GM19351 (cell line): Measurements from ENCODE around the gene LEMD1.
"Not testable (repeated sequence)": the region's sequence is repeated elsewhere in the genome, so short reads cannot be mapped to it uniquely, and the experiment has no call there.

Experiments
- ATAC-seq: cut with Tn5 transposase; IDR thresholded peaks from one replicate; pipeline ENCODE4 v1.9.1; 2021; ENCODE audit warnings: mild to moderate bottlenecking, moderate library complexity; ENCODE audit not compliant: unreplicated experiment

LEMD1 gene

DNA sequence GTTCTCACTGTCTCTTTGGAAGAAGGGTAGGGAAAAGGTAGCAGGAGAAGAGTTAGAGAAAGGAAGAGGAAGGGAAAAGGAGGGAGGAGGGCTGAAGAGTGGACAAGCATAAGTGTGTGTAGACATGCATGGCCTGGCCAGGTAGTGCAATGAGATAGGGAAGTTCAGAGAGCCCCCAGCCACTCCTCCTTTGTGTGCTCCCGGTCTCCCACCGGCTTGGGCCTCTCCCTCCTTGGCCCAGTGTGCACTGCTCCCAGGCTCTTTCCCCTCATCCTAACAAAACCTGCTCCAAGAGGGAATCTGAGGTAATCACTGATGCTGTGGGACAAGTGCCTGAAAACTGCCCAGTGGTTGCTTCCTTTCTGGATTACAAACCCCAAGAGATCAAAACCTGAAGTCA lies 10.3 kb upstream of the LEMD1 start:
- ATAC-seq = no peak

DNA sequence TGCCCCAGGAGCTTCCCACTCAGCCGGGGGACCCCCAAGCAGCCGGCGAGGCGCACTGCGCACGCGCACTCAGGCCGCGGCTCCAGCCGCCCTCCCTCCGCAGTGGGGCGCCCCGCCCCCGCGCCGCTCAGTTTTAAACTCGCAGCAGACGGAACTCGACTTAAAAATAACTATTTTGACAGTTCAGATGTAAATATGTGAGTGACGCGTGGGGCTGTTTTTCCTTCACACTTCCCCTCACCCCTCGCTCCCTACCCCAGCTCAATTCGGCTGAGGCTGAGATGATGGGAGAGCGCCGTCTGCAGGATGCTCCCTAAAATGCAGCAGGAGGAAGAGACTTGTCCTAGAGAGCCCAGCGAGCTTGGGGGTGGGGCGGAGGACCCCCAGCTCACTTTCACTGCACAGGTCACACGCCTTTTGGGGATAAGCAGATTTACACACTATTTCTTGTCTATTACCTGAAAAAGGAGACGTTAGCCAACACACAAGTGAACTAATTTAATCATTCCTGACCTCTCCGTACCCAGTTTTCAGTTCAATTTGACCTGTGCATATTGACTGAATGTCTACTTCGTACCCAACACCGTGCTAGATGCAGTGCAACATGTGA lies 8.9 kb upstream of the LEMD1 start:
- ATAC-seq = no peak

DNA sequence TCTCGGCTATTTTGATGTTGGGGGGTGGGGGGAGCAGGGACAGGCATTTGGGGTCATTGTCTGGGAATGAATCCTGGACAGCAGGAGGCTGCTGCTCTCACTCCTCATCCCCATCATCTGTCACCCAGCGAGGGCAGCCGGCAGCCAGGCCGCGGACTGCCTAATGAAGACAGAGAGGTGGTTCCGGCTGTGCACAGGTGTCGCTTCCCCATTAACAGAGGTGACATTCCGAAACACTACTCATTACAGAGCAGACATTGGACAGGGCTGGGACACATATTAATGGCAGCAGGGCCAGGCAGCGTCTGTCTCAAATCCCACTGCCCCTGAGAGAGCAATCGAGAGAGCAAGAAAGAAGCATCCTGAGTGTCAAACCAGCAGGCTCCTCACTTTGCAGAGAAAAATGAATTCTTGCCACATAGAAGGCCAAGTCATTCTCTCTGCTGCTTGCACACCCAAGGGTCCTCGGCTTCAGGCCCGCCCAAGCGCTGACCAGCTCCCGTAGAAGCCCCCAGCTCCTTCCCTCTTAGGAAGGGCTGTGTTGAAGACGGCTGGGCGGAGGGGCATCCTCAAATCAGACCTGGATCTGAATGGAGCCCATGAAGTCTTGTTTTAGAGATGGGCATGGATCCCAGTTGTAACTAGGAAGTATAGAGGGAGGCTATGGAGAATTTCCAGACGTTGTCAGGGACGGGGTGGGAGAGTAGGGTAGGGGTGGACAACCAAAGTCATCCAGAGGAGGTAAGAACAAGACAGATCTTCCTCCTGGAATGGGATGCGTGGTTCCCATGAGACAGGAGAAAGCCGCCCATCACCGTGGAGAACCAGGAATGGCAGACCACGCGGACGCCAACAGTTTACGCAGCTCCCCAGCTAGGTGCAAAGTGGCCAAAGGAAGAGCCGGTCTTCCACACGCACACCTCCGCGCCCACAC lies 8.2 kb upstream of the LEMD1 start:
- no peak for ATAC-seq

GRCh38 chr1:205424901-205425600 lies 3.2 kb upstream of the LEMD1 start:
- no peak for ATAC-seq

GRCh38 chr1:205423814-205424399 lies 2.1 kb upstream of the LEMD1 start:
- ATAC-seq = no peak

DNA sequence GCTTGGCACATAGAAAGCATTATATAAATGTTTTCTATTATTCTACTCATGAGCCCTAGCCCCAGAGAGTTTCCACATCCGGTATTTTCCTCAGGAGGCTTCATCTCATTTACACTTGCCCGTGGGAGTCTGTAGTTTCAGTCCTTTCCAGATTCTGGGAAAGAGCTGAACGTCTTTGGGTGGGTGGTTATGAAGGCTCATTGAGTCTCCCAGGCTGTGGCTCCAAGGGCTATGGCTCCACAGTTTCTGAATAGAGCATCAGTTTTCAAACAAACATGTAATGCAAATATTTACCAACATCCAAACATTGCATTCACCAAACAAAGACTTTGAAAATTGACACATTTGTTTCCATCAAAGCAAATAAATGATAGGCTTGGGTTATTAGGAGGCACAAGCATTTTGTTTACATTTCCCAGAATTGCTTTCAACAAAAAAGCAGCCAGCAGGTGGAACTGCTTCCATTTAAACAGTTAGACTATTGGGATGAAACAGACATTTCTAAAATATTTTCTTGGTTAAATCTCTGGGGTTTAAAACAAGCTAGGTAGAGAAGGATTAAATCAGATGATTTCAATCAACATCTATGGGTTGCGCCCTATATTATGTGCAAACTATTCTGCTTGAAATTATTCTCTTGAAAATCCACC lies 1.3 kb upstream of the LEMD1 start:
- no peak for ATAC-seq

GRCh38 chr1:205420938-205421337 lies 918 bp downstream of the LEMD1 start:
- ATAC-seq = no peak

GRCh38 chr1:205417870-205418635 lies 3.8 kb downstream of the LEMD1 start:
- ATAC-seq = no peak

- no peak for ATAC-seq
These were observed 5.5 kb downstream of the LEMD1 start for GRCh38 chr1:205416322-205416721.

DNA sequence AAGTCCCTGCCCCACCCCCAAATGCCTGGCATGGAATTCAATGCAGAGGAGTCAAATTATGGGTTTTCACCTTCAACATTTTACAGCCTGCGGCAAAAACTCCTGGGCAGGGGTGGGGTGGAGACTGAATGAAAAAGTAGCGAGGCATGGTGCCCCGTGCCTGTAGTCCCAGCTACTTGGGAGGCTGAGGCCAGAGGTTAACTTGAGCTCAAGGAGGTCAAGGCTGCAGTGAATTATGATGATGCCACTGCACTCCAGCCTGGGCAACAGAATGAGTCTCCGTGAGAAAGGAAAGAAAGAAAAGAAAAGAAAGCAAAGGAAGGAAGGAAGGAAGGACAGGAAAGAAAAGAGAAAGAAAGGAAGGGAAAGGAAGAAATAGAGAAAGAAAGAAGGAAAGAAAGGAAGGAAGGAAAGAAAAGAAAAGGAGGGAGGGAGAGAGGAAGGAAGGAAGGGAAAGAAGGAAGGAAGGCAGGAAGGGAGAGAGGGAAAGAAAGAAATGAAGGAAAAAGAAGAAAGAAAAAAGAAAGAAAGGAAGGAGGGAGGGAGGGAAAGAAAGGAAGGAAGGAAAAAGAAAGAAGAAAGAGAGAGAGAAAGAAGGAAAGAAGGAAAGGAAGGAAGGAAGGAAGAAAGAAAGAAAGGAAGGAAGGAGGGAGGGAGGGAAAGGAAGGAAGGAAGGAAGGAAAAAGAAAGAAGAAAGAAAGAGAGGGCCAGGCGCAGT lies 11.1 kb downstream of the LEMD1 start:
- ATAC-seq = no peak

DNA sequence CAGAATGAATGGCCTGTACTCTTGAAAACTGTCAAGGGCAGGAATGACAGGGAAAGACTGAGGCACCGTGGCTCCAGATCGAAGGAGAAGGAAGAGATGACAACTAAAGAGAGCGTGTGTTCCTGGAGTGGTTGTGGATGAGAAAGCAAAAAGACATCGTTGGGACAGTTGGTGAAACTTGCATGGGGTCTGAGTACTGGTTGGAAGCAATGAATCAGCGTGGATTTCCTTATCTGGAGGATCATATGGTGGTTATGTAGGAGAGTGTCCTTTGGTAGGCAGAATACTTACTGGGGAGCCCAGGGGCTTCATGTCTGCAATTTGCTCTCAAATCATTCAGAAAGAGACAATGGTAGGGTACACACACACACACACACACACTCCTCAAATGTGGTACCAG lies 13.9 kb downstream of the LEMD1 start:
- no peak for ATAC-seq

- ATAC-seq = not testable (repeated sequence)
These were observed 15.6 kb downstream of the LEMD1 start for GRCh38 chr1:205406252-205406651.

DNA sequence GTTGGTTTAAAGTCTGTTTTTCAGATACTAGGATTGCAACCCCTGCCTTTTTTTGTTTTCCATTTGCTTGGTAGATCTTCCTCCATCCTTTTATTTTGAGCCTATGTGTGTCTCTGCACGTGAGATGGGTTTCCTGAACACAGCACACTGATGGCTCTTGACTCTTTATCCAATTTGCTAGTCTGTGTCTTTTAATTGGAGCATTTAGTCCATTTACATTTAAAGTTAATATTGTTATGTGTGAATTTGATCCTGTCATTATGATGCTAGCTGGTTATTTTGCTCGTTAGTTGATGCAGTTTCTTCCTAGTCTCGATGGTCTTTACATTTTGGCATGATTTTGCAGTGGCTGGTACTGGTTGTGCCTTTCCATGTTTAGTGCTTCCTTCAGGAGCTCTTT lies 17.4 kb downstream of the LEMD1 start:
- not testable (repeated sequence) for ATAC-seq

DNA sequence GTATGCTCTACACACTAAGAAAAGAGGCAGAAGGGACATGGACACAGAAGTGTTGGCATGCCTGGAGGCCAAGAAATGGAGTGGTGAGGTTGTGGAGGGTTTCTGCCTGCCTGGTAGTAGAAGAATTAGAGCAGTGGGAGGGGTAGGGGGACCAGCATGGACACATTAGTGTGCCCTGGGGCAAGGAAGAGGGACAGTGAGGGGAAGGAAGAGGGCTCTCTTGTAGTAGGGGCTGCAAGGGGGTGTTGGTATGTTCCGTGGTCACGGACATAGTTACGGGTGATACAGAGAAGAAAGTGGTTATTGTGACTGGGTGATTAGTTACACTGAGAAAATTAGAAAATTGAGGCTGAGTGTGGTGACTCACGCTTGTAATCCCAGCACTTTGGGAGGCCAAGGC lies 23.3 kb downstream of the LEMD1 start:
- ATAC-seq = no peak

DNA sequence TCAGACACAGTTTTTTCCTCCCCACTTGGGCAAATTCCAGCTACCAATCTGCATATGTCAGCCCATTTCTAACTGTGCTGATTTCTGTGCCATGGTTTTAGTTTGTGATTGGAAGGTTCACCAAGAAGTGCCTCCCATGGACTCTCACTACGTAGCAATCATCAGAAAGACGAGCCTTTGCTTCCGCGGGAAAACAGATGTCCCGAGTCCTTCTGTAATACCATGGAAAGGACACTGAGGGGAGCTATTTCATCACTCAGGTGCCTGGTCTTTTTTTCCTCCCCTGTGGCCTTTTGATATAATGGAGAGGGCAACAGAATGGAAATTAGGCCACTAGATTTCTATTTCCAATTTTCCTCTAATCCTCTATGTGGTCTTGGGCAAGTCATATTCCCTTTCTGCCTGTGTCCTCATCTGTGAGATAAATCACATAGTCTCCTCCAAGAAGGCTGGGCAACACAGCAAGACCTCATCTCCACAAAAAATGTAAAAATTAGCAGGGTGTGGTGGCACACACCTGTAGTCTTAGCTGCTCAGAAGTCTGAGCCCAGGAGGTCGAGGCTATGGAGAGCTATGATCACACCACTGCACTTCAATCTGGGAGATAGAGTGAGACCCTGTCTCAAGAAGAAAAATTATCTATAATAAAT lies 24.8 kb downstream of the LEMD1 start:
- no peak for ATAC-seq

DNA sequence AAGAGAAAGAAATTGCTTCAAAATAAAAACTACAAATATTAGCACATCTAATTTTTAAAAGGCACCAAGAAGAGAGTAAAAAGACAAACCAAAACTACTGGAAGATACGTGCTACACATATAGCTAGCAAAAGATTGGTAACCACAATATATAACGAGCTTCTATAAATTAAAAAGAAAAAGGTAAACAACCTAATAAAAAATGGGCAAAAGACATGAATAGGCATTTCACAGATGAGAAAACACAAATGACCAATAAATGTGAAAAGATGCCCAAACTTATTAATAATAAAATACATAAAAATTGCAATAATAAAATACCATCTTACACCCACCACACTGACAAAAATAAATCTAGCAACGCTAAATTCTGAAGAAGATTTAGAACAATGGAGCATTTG lies 26.2 kb downstream of the LEMD1 start:
- ATAC-seq = no peak

DNA sequence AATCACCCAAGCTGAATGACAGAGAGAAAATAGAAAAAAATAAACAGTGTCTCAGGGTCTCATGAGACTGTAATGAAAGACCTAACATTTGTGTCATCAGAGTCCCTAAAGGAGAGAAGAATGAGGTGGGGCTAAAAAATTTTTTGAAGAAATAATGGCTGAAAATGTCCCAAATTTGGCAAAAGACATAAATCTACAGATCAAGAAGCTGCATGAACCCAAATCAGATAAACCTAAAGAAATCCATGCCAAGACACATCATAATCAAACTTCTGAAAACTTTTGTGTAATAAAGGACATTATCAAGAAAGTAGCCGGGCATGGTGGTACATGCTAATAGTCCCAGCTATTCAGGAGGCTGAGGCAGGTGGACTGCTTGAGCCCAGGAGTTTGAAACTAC lies 29.2 kb downstream of the LEMD1 start:
- ATAC-seq = no peak

DNA sequence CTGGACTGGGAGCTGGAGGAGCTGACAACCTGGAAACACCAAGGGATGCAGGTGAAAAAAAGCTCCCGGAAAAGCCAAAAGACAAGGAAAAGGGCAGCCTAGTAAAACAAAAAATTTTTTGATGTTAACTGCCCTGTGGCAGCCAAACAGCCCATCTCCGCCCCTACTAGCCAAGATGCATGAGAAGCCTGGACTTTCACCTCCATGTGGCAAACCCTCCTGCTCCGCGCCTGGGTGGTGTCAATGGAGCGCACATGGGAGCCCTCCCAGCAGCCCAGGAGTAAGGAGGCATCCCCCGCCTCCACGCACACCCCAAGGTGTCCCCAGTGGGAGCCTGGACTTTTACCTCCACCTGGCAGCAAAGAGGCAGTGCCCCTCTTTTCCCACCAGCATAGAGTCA lies 30.5 kb downstream of the LEMD1 start:
- ATAC-seq = no peak

GRCh38 chr1:205387845-205388244 lies 34.0 kb downstream of the LEMD1 start:
- ATAC-seq = no peak
